Inflammatory macrophage treated with lipopolysaccharide for 4 hours (primary cell): Measurements from ENCODE around the gene WDR55.
"Not testable (repeated sequence)": the region's sequence is repeated elsewhere in the genome, so short reads cannot be mapped to it uniquely, and the experiment has no call there.

Experiments
- DNase-seq: peaks from one replicate; pipeline ENCODE4 v3.0.0-alpha.2; 2020

WDR55 gene

GRCh38 chr5:140711794-140712193, 47.1 kb downstream of the WDR55 start:
- DNase-seq = no peak

DNA sequence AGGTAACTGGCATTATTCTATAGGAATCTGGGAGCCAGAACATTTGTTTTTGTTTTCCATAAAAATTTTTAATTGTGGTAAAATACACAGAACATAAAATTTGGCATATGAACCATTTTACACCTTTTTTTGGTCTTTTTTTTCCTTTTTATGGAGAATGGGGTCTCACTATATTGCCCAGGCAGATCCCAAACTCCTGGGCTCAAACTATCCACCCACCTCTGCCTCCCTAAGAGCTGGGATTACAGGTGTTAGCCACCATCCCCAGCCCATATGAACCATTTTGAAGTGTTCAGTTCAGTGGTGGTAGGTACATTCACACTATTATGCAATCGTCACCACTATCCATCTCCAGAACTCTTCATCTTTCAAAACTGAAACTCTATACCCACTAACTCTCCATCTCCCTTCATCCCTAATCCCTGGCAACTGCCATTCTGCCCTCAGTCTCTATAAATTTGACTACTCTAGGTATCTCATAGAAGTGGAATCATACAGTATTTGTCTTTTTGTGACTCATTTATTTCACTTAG, 48.9 kb downstream of the WDR55 start:
- DNase-seq = no peak

DNA sequence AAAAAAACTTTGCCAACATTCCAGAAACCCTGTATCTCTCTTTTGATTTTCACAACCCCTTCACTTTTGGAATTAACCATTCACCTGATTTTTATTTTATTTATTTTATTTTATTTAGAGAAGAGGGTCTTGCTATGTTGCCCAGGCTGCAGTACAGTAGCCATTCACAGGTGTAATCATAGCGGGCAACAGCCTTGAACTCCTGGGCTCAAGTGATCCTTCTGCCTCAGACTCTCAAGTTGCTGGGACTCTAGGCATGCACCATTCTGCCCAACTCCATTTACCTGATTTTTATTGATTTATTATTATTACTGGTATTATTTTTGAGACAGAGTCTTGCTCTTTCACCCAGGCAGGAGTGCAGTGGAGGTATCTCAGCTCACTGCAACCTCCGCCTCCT, 51.5 kb downstream of the WDR55 start:
- not testable (repeated sequence) for DNase-seq

DNA sequence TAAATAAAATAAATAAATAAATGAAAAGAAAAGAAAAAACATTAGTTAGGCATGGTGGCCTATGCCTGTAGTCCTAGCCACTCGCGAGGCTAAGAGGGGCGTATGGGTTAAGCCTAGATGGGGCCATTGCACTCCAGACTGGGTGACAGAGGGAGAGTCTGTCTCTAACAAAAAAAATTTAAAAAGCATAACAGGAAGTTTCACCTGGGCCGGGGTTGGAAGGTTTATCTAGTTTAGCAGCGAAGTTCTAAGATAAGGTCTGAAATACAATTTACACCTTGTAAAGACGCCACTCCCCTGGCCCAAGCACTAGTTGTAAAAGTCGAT, 53.5 kb downstream of the WDR55 start:
- DNase-seq = no peak

DNA sequence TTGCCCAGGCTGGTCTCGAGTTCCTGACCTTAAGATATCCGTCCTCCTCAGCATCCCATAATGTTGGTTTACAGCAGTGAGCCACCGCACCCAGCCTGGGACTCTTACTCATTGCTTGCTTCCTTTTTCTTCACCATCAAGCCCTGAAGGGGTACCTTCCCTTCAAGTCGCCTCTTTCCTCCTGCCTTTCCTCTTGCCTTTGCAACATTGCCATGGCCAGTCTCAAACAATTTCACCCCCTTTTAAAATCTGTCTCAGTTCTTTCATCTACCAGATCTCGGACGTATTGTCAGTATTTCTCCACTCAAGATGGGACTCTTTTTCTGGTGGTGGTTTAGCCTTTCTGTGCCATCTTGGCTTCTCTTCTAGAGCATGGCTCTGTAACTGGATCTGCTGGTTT, 56.0 kb downstream of the WDR55 start:
- DNase-seq = not testable (repeated sequence)

- not testable (repeated sequence) for DNase-seq
Observed at GRCh38 chr5:140721395-140721794, 56.7 kb downstream of the WDR55 start.
